Measurements from ENCODE around the gene SPAG6. TPM values are rescaled to one million over a fixed set of nuclear protein-coding genes. Genes with fewer than 3 reads are reported as not detected.

Gene SPAG6
- not detected in 2 replicates for total RNA-seq

DNA sequence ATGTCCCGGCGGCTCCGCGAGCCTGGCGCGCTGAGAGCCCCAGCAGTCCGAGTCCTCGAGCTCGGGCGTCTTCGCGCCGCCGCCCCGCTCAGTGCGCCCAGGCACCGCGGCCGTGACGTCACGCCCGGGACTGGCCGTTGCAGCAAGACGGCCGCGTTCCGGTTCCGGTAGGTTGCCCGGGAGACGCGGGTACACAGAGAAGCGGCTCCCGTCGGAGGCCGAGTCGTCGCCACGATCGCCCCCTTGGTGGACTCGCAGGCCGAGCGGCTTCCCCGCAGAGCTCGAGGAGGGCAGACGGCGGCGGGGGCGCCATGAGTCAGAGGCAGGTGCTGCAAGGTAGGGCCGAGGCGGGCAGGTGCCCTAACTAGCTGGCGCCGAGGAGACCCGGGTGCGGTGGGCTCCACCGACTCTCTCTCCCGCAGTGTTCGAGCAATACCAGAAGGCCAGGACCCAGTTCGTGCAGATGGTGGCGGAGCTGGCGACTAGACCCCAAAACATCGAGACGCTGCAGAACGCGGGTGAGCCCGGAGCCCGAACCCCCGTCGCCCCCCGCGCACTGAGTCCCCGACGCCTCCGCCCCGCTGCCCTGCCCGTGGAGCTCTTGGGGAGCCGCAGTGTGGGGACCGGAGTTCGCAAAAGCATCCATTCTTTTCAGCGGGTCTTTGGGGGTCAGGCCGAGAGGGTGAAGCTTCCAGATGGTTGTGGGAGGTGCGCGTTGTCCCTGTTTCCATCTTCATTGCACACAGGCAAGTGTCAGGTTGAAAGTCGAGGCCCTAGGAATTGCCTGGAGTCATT lies at the start of gene SPAG6:
Gene SPAG6, plus strand, starts transcription at position 196 of the 795 bp plus-strand sequence. Its CDS starts 116 bp downstream, at position 312.

DNA sequence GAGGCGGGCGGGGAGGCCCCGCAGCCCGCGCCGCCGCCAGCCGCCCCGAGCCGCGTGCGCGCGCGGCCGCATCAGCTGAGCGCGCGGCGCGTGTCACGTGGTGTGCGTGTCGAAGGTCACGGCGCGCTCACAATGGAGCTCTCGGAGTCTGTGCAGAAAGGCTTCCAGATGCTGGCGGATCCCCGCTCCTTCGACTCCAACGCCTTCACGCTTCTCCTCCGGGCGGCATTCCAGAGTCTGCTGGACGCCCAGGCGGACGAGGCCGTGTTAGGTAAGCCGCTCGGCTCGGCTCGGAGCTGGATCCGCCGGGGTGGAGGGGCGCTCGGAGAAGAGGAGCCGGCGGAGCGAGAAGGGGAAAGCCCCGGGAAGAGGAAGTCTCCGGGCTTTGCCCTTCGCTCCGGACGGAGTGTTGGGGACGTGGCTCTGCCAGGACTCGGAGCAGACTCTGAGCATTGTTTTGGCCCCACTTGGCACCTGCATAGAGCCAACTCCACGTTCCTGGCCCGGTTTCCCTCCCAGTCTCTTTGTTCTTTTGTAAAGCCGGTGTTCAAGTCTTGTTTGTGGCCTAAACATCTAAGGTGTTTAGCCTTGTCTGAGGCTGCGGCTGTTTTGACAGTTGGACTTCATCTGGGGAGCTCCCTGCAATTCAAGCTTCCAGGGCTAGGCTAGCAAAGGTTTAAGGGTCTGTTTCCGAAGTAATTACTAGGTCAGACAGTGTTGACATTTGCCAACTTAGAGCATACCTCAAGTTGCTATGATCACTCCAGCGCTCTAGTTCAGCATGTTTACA lies 28.8 kb upstream of the SPAG6 start, which contains the start of gene COMMD3:
Gene COMMD3, plus strand, starts transcription at position 103 of the 790 bp plus-strand sequence. Its CDS starts 30 bp downstream, at position 133.

DNA sequence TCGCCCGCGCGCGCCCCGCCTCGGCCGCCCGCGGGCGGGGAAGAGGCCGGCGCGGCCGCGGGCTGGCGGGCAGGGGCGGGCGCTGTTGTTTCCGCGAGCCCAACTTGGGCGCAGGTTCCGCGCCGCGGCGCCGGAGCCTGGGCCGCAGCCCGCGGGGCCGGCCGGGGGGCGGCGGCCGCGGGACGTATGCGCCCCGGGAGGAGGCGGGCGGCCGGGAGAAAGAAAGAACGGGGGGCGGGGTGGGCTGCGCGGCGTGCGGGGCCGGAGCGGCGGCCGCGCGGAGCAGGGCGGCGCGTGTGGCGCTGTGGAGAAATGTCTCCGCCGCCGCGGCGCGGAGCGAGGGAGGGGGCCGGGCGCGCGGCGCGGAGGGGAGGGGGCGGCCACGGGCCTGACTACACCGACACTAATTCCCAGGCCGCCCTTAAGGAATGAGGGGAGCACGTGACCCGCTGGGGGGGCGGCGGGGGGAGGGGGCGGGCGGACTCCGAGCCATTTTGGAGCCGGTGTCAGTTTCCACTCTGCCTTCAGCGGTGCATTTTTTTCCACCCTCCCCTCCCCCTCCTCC lies 24.6 kb upstream of the SPAG6 start, which contains the start of gene BMI1:
Gene BMI1, plus strand, starts transcription at position 509 of the 565 bp plus-strand sequence. CDS start 5,351 bp downstream, outside the sequence.

Small RNAs within 50 kb of the gene (small RNA-seq; reads per million reads assigned to genes)
- gene AL158211.3: not detected

Other genes starting within 250 kb of the SPAG6 start
- not detected in 2 replicates for gene EBLN1, start 127.5 kb upstream of the SPAG6 start, total RNA-seq
- gene COMMD3, start 29.1 kb upstream of the SPAG6 start, total RNA-seq: 32.1 and 37.1 TPM in 2 replicates
- gene BMI1, start 24.4 kb upstream of the SPAG6 start, total RNA-seq: 47.0 and 60.4 TPM in 2 replicates

Data from subcutaneous preadipocyte (primary cell).